Measurements from ENCODE around the gene RELN.

Gene RELN

GRCh38 chr7:103685646-103686045 lies 303.8 kb downstream of the RELN start:
- ATAC-seq, result no peak
- TF ChIP-seq CSDC2 (CRISPR knock-in tag; IDR thresholded peaks at IDR 0.05), result no peak
- no peak for TF ChIP-seq ZFP30 (CRISPR knock-in tag; IDR thresholded peaks at IDR 0.05)
- TF ChIP-seq SNAI2 (CRISPR knock-in tag; IDR thresholded peaks at IDR 0.05), result no peak
- TF ChIP-seq TSHZ2 (CRISPR knock-in tag; IDR thresholded peaks at IDR 0.05), result no peak
- no peak for TF ChIP-seq CREB5 (CRISPR knock-in tag; IDR thresholded peaks at IDR 0.05; ENCODE audit: low read depth)
- no peak for TF ChIP-seq ZC3H10 (CRISPR knock-in tag; IDR thresholded peaks at IDR 0.05)
- TF ChIP-seq ZNF565 (CRISPR knock-in tag; conservative IDR thresholded peaks at IDR 0.05; ENCODE audit: low read depth), result no peak
- no peak for TF ChIP-seq RARB (CRISPR knock-in tag; IDR thresholded peaks at IDR 0.05)
- TF ChIP-seq TCF4 (CRISPR knock-in tag; IDR thresholded peaks at IDR 0.05; ENCODE audit: borderline replicate concordance), result no peak

GRCh38 chr7:103683348-103683747 lies 306.1 kb downstream of the RELN start:
- TF ChIP-seq PATZ1 (CRISPR knock-in tag; IDR thresholded peaks at IDR 0.05; ENCODE audit: borderline replicate concordance) (no peak), ESRRG (CRISPR knock-in tag; IDR thresholded peaks at IDR 0.05) (no peak), ZNF565 (CRISPR knock-in tag; conservative IDR thresholded peaks at IDR 0.05; ENCODE audit: low read depth) (no peak), SNAI2 (CRISPR knock-in tag; IDR thresholded peaks at IDR 0.05) (no peak), GLIS3 (CRISPR knock-in tag; IDR thresholded peaks at IDR 0.05) (no peak), BACH2 (CRISPR knock-in tag; IDR thresholded peaks at IDR 0.05; ENCODE audit: borderline replicate concordance) (no peak), ZFP3 (CRISPR knock-in tag; IDR thresholded peaks at IDR 0.05) (no peak), TSHZ2 (CRISPR knock-in tag; IDR thresholded peaks at IDR 0.05) (no peak)
- ATAC-seq, result no peak

- ATAC-seq, result no peak; the same call in 2 of the 3 replicates
- TF ChIP-seq ZNF70 (CRISPR knock-in tag; IDR thresholded peaks at IDR 0.05) (no peak), CSRNP3 (CRISPR knock-in tag; IDR thresholded peaks at IDR 0.05) (no peak), ZFP30 (CRISPR knock-in tag; IDR thresholded peaks at IDR 0.05) (no peak), ZC3H10 (CRISPR knock-in tag; IDR thresholded peaks at IDR 0.05) (no peak), GLIS3 (CRISPR knock-in tag; IDR thresholded peaks at IDR 0.05) (no peak)
Measured at GRCh38 chr7:103680161-103681144, 309.0 kb downstream of the RELN start.

Measured in SK-N-SH treated with all-trans-retinoic acid at 6 μM for 48 hours (cell line).